Ishikawa (cell line): ENCODE data around the gene SYT6.

Experiments used
- CREB1 ChIP-seq: IDR thresholded peaks from 2 replicates; pipeline ENCODE4 v1.6.1; 2012; ENCODE audit warnings: low read depth
- YY1 ChIP-seq: IDR thresholded peaks from 2 replicates; pipeline ENCODE4 v1.6.1; 2012; ENCODE audit warnings: low read depth
- TF ChIP-seq, protein P1 (sequence below): IDR thresholded peaks from 2 replicates; pipeline ENCODE4 v1.6.1; 2012; ENCODE audit warnings: low read depth, mild to moderate bottlenecking

GRCh38 chr1:114152508-114153260, 985 bp downstream of the SYT6 start:
- TF ChIP-seq CREB1 (no peak), YY1 (no peak)
- TF ChIP-seq, protein P1, sequence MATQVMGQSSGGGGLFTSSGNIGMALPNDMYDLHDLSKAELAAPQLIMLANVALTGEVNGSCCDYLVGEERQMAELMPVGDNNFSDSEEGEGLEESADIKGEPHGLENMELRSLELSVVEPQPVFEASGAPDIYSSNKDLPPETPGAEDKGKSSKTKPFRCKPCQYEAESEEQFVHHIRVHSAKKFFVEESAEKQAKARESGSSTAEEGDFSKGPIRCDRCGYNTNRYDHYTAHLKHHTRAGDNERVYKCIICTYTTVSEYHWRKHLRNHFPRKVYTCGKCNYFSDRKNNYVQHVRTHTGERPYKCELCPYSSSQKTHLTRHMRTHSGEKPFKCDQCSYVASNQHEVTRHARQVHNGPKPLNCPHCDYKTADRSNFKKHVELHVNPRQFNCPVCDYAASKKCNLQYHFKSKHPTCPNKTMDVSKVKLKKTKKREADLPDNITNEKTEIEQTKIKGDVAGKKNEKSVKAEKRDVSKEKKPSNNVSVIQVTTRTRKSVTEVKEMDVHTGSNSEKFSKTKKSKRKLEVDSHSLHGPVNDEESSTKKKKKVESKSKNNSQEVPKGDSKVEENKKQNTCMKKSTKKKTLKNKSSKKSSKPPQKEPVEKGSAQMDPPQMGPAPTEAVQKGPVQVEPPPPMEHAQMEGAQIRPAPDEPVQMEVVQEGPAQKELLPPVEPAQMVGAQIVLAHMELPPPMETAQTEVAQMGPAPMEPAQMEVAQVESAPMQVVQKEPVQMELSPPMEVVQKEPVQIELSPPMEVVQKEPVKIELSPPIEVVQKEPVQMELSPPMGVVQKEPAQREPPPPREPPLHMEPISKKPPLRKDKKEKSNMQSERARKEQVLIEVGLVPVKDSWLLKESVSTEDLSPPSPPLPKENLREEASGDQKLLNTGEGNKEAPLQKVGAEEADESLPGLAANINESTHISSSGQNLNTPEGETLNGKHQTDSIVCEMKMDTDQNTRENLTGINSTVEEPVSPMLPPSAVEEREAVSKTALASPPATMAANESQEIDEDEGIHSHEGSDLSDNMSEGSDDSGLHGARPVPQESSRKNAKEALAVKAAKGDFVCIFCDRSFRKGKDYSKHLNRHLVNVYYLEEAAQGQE = no peak
